ENCODE data around the gene MCEMP1.

The MCEMP1 gene

GRCh38 chr19:7657131-7657751 is 19.6 kb upstream of the MCEMP1 start:
- no peaks in the 10 kb centered on the region for H3K79me2 ChIP-seq (ENCODE audit: insufficient read depth, low read length)
- no peak overlapping the region for H2AFZ ChIP-seq (ENCODE audit: low read depth, low read length, severe bottlenecking)
- H3K4me2 ChIP-seq (ENCODE audit: low read depth, low read length, poor library complexity, severe bottlenecking), result no peak overlapping the region
- H3K9me3 ChIP-seq (ENCODE audit: insufficient read depth, low read length), result no peaks in the 10 kb centered on the region
- H3K27ac ChIP-seq (ENCODE audit: low read depth, low read length), result no peak overlapping the region
- no peaks in the 10 kb centered on the region for H4K20me1 ChIP-seq (ENCODE audit: low read depth, low read length)
- TF ChIP-seq CTCF (IDR thresholded peaks at IDR 0.05; ENCODE audit: insufficient read depth, low read length, poor library complexity, severe bottlenecking), result no peak
- no peak for TF ChIP-seq EZH2phosphoT487 (conservative IDR thresholded peaks at IDR 0.05; ENCODE audit: low read length)
- H3K9me2 ChIP-seq (replicated peaks; ENCODE audit: insufficient read depth, low read length), result no peaks in the 10 kb centered on the region
- H3K27me3 ChIP-seq (ENCODE audit: low read length), result no peaks in the 10 kb centered on the region
- no peaks in the 10 kb centered on the region for H3K36me3 ChIP-seq (ENCODE audit: low read length)
- no peaks in the 10 kb centered on the region for H3F3A ChIP-seq (ENCODE audit: insufficient read depth)
- H3K9ac ChIP-seq (ENCODE audit: low read length), result no peak overlapping the region
- no peak overlapping the region for H3K4me3 ChIP-seq (ENCODE audit: insufficient read depth, low read length, poor library complexity, severe bottlenecking)

GRCh38 chr19:7658219-7658686 is 18.6 kb upstream of the MCEMP1 start:
- Histone ChIP-seq H3K4me2 (ENCODE audit: low read depth, low read length, poor library complexity, severe bottlenecking) (peak overlapping the region; percentile 10), H3K9me2 (replicated peaks; ENCODE audit: insufficient read depth, low read length) (no peaks in the 10 kb centered on the region), H3K9ac (ENCODE audit: low read length) (0 out of 2 replicates have a peak overlapping the region, but pooled peaks have one; percentile 9), H3K27me3 (ENCODE audit: low read length) (no peaks in the 10 kb centered on the region), H3F3A (ENCODE audit: insufficient read depth) (no peaks in the 10 kb centered on the region), H3K79me2 (ENCODE audit: insufficient read depth, low read length) (no peaks in the 10 kb centered on the region), H4K20me1 (ENCODE audit: low read depth, low read length) (no peaks in the 10 kb centered on the region), H3K27ac (ENCODE audit: low read depth, low read length) (no peak overlapping the region), H3K4me3 (ENCODE audit: insufficient read depth, low read length, poor library complexity, severe bottlenecking) (no peak overlapping the region), H2AFZ (ENCODE audit: low read depth, low read length, severe bottlenecking) (peak overlapping the region; percentile 7), H3K9me3 (ENCODE audit: insufficient read depth, low read length) (no peaks in the 10 kb centered on the region), H3K36me3 (ENCODE audit: low read length) (no peaks in the 10 kb centered on the region)
- no peak for TF ChIP-seq EZH2phosphoT487 (conservative IDR thresholded peaks at IDR 0.05; ENCODE audit: low read length)

GRCh38 chr19:7661744-7662538 is 14.9 kb upstream of the MCEMP1 start:
- H4K20me1 ChIP-seq (ENCODE audit: low read depth, low read length), result no peaks in the 10 kb centered on the region
- H2AFZ ChIP-seq (ENCODE audit: low read depth, low read length, severe bottlenecking), result no peak overlapping the region
- no peaks in the 10 kb centered on the region for H3K9me2 ChIP-seq (replicated peaks; ENCODE audit: insufficient read depth, low read length)
- H3F3A ChIP-seq (ENCODE audit: insufficient read depth), result no peaks in the 10 kb centered on the region
- TF ChIP-seq CTCF (IDR thresholded peaks at IDR 0.05; ENCODE audit: insufficient read depth, low read length, poor library complexity, severe bottlenecking), result no peak
- TF ChIP-seq EZH2phosphoT487 (conservative IDR thresholded peaks at IDR 0.05; ENCODE audit: low read length), result no peak
- H3K27me3 ChIP-seq (ENCODE audit: low read length), result no peaks in the 10 kb centered on the region
- no peak overlapping the region for H3K4me2 ChIP-seq (ENCODE audit: low read depth, low read length, poor library complexity, severe bottlenecking)
- H3K36me3 ChIP-seq (ENCODE audit: low read length), result no peaks in the 10 kb centered on the region
- H3K9me3 ChIP-seq (ENCODE audit: insufficient read depth, low read length), result no peaks in the 10 kb centered on the region
- no peak overlapping the region for H3K9ac ChIP-seq (ENCODE audit: low read length)
- no peaks in the 10 kb centered on the region for H3K79me2 ChIP-seq (ENCODE audit: insufficient read depth, low read length)
- no peak overlapping the region for H3K4me3 ChIP-seq (ENCODE audit: insufficient read depth, low read length, poor library complexity, severe bottlenecking)
- no peak overlapping the region for H3K27ac ChIP-seq (ENCODE audit: low read depth, low read length)

GRCh38 chr19:7662657-7663056 is 14.2 kb upstream of the MCEMP1 start:
- Histone ChIP-seq H3K79me2 (ENCODE audit: insufficient read depth, low read length) (no peaks in the 10 kb centered on the region), H3K9me2 (replicated peaks; ENCODE audit: insufficient read depth, low read length) (no peaks in the 10 kb centered on the region), H3K9me3 (ENCODE audit: insufficient read depth, low read length) (no peaks in the 10 kb centered on the region), H3K27ac (ENCODE audit: low read depth, low read length) (no peak overlapping the region), H3K4me3 (ENCODE audit: insufficient read depth, low read length, poor library complexity, severe bottlenecking) (no peak overlapping the region), H3K9ac (ENCODE audit: low read length) (no peak overlapping the region), H4K20me1 (ENCODE audit: low read depth, low read length) (no peaks in the 10 kb centered on the region), H3K27me3 (ENCODE audit: low read length) (no peaks in the 10 kb centered on the region), H2AFZ (ENCODE audit: low read depth, low read length, severe bottlenecking) (no peak overlapping the region), H3K36me3 (ENCODE audit: low read length) (no peaks in the 10 kb centered on the region), H3K4me2 (ENCODE audit: low read depth, low read length, poor library complexity, severe bottlenecking) (no peak overlapping the region), H3F3A (ENCODE audit: insufficient read depth) (no peaks in the 10 kb centered on the region)
- TF ChIP-seq EZH2phosphoT487 (conservative IDR thresholded peaks at IDR 0.05; ENCODE audit: low read length) (no peak), CTCF (IDR thresholded peaks at IDR 0.05; ENCODE audit: insufficient read depth, low read length, poor library complexity, severe bottlenecking) (no peak)

Measured in SU-DHL-6 (cell line).